NT2/D1 (cell line): Measurements from ENCODE around the gene KCTD17.

ENCODE experiments used
- SUZ12 ChIP-seq: IDR thresholded peaks from 2 replicates; pipeline ENCODE4 v1.6.1; 2011; ENCODE audit not compliant: insufficient read length, insufficient read depth; ENCODE audit errors: extremely low read depth
- ZNF274 ChIP-seq: IDR thresholded peaks from 2 replicates; pipeline ENCODE4 v1.6.1; 2011; ENCODE audit warnings: mild to moderate bottlenecking, low read depth, low read length

DNA sequence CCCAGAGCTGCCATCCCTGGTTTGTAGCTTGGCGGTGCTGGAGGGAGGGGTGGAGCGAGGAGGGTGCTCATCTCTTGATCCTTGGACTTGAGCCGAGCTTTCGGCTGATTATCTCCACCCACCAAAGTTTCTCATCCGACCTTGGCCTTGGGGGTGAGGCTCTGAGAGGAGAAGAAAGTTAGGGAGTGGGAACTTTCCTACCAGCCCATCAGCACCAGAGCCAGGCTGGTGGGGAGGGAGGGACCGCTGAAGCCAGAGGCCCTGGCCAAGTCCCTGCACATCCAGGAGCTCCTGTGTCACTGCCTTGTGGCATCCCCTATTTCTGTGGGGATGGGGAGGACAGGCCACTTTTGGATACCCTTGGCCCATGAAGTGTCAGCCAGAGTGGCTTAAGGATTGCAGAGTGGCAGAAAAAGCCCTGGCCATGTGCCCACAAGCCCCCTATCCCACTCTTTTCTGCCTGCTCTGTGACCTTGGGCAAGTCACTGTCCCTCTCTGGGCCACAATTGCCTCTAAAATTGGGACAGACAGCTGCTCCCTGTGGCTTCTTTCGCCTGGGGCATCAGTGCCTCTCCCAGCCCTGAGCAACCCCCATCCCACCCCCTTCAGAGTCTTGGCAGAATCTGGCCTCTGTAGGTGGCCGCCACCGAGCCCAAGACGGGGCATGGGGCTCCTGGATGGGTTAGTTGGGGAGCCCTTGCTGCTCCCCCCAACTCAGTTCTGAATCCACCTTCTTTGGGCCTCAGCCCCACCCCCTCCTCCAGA is 10.3 kb downstream of the KCTD17 start:
- TF ChIP-seq ZNF274: no peak
- no peak for TF ChIP-seq SUZ12
